CD4-positive, alpha-beta T cell treated with Interferon gamma for 1 hour (primary cell): ENCODE results near the gene BTBD19.
"Not testable (repeated sequence)": the region's sequence is repeated elsewhere in the genome, so short reads cannot be mapped to it uniquely, and the experiment has no call there.

ENCODE experiments used
- DNase-seq: peaks from one replicate; pipeline ENCODE4 v3.0.0-alpha.2; 2020

The BTBD19 gene, protein sequence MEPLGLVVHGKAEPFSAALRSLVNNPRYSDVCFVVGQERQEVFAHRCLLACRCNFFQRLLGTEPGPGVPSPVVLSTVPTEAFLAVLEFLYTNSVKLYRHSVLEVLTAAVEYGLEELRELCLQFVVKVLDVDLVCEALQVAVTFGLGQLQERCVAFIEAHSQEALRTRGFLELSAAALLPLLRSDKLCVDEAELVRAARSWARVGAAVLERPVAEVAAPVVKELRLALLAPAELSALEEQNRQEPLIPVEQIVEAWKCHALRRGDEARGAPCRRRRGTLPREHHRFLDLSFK

DNA sequence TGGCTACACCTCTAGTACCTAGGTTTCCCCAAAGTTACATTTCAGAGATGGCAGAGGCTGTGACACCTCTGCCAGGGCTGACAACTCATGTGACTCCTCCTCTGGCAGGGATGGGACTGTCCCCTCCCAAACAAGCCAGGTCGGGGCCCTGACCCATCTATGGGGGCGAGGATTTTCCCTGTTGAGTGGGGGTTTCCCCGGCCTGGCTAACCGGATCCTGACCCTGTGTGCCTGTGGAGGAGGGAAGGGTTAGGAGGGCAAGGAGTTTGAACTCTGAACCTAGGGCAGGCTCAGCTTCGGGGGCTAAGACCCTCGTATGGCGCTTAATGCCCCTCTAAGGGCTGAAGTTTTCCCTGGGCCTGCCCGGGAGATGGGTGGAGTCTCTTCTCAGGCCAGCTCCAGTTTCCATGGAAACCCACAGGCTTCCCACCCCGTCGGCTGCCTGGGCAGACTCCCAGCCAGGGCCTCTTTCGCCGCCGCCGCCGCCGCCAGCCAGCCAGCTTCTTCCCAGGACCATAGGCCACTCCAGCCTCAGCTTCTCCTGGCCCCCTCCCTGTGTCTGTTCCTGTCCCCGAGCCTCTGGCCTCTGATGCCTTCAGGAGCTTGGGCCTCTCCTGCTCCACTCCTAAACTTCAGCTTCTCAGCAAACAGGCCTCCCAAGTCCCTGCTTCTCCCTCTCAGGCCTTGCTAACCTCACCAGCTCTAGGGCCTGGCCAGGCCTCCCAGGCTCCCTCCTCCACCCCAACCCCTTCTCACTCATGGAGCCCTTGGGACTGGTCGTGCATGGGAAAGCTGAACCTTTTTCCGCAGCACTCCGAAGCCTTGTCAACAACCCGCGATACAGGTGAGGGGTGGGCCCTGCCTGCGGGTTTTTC is at the start of gene BTBD19:
TSS of gene BTBD19 (plus strand) at position 461 of the 875 bp plus-strand sequence. CDS start at position 759, 298 bp downstream.
- no peak for DNase-seq

DNA sequence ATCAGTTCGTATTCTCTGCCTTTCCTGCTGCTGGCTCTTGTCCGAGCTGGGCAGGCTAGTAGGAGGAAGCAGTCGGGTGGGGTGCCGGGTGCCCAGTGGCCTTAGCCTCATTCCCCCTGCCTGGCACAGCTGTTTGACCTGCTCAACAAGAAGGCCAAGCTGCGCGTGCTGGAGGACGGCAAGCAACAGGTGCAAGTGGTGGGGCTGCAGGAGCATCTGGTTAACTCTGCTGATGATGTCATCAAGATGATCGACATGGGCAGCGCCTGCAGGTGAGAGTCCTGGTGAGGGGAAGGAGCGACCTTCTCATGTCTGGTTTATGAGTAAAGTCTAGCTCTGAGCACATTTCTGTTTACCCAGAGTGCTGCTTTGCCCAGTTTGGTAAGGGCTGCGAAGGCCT is 49.2 kb upstream of the BTBD19 start:
- DNase-seq, result no peak

DNA sequence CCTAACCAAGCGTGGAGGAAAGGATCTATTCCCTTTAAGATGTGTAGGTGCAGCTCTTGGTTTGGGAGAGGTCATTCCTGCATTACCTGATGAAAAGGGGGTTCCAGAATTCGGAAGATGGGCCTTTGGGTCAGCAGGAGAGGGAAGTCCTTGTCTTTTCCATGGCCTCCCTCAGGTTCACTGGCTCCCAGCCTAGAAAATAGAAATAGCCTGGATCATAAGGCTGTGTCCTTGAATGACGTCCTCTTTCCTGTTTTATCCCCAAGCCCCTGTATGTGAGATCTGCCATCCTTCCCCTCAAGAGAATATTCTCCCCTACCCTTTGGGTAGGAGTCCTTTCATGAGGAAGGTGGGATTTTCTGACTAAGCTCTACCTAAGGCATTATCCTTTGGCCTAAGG is 47.4 kb upstream of the BTBD19 start:
- no peak for DNase-seq

DNA sequence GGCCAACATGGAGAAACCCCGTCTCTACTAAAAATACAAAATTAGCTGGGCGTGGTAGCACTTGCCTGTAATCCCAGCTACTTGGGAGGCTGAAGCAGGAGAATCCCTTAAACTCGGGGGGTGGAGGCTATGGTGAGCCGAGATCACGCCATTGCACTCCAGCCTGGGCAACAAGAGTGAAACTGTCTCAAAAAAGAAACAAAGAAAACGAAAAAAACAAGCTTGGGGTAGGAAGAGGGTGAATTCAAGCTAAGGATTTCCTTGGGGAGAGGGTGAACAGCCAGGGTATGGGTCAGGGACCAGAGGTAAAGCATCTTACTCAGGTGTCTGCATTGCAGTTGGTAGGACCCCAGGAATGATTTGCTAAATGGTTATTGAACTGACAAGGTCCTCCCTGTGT is 41.9 kb upstream of the BTBD19 start:
- not testable (repeated sequence) for DNase-seq

DNA sequence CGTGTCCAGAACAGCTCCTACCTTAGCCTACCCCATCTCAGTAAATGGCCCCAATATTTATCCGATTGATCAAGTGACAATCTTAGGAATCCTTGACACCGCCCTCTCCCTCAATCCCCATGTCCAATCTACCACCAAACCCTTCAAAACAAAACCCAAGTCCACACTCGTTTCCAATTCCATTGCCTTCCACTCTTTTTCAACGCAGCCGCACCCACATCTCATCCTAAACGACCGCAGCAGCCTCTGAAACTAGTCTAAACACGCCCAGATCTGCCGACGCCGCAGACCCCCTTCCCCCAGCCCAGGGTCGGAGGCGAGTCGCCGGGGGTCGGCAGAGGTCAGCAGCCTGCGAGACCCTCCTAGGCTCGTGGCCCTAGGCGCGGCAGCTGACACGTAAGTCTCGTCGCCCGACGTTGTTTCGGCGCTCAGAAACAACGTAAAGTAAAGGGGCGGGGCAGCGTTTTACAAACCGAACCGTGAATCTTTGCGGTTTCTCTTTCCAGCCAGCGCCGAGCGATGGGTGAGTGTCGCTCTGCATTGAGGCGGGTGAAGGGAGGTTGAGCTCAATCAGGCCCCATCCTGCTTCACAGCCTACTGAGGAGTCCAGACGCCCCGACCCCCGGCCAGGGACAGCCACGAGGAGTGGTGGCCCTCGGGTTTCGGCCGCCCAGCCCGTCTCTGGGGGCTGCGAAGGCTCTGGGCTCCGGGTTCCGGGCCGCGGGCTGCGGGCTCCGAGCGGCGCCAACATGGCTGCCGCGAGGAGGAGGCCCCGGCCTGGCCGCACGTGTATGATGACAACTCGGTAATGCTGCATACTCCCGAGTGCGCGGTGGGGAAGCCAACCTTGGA is 33.0 kb upstream of the BTBD19 start, which contains the start of gene RPS8:
TSS of gene RPS8 (plus strand) at position 463 of the 852 bp plus-strand sequence. CDS start at position 520, 57 bp downstream.
- DNase-seq, result peak; percentile 87

DNA sequence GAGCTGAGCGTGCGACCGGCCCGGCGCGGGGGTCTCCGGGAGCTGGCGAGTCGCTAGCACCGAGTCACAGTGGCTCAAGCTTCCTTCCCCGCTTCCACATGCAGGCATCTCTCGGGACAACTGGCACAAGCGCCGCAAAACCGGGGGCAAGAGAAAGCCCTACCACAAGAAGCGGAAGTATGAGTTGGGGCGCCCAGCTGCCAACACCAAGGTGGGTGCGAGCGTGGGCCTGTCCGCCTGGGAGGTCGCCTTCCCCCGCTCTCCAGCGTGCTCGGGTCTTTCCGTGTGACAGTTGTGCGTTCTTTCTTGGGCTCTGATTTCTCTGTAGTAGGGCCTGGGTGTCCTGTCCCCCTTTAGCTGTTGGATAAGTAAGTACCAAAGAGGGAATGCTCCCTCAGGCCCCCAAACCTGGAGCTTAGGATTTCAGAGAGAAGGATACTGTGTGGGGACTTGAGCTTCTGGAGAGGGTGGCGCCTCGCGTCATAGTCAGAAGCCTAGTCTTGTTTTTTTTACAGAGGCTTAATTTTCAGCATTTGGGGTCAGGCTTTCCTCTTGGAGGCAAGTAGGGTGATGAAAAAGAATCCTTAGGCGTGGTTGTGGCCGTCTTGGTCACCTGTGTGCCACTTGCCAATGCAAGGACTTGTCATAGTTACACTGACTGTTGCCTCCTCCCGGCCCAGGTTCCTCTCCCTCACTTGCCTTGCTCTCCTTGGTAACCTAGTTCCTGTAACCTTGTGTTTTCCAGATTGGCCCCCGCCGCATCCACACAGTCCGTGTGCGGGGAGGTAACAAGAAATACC is 32.2 kb upstream of the BTBD19 start:
- DNase-seq, result peak; percentile 48

DNA sequence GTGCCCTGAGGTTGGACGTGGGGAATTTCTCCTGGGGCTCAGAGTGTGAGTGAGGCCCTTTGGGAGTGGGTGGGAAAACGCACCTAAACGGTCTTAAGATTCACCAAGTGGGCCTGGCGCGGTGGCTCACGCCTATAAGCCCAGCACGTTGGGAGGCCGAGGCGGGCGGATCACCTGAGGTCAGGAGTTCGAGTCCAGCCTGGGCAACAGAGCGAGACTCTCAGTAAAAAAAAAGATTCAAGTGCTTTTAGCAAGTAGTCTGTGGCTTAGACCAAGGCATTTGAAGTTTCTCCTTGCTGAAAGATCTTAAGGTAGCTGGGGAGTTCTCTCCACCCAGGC is 31.6 kb upstream of the BTBD19 start:
- no peak for DNase-seq

DNA sequence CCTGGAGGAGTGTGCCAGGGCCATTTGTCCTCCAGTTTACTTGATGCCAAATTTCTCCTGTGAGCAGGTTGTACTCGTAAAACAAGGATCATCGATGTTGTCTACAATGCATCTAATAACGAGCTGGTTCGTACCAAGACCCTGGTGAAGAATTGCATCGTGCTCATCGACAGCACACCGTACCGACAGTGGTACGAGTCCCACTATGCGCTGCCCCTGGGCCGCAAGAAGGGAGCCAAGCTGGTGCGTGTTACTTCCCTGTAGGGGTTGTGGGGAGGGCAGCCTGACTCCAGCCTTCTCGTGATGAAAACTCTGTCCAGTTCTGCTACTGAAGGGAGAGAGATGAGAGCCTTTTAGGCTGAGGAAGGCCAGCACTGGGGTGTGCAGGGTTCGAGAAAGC is 30.8 kb upstream of the BTBD19 start:
- DNase-seq, result no peak

DNA sequence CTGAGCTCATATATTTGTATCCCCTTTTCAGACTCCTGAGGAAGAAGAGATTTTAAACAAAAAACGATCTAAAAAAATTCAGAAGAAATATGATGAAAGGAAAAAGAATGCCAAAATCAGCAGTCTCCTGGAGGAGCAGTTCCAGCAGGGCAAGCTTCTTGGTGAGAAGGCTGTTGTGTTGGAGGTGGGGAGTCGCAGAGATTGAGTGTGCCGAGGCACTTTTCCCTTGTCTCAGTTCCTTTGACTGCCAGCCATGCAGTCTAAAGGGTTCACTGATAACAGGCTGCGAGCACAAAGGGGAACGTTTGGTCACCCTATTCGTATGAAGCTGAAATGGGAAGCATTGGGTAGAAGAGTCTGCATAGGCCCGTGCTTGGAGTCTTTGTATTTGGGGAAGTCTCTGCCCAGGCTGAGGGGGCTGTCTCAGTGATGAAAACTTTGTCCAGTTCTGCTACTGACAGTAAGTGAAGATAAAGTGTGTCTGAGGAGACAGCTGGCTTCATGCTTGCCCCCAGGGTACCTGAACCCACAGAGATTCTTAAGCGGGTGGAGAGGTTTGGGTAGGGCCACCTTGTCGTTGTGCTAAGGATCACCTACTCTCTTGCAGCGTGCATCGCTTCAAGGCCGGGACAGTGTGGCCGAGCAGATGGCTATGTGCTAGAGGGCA is 30.2 kb upstream of the BTBD19 start:
- DNase-seq, result no peak

DNA sequence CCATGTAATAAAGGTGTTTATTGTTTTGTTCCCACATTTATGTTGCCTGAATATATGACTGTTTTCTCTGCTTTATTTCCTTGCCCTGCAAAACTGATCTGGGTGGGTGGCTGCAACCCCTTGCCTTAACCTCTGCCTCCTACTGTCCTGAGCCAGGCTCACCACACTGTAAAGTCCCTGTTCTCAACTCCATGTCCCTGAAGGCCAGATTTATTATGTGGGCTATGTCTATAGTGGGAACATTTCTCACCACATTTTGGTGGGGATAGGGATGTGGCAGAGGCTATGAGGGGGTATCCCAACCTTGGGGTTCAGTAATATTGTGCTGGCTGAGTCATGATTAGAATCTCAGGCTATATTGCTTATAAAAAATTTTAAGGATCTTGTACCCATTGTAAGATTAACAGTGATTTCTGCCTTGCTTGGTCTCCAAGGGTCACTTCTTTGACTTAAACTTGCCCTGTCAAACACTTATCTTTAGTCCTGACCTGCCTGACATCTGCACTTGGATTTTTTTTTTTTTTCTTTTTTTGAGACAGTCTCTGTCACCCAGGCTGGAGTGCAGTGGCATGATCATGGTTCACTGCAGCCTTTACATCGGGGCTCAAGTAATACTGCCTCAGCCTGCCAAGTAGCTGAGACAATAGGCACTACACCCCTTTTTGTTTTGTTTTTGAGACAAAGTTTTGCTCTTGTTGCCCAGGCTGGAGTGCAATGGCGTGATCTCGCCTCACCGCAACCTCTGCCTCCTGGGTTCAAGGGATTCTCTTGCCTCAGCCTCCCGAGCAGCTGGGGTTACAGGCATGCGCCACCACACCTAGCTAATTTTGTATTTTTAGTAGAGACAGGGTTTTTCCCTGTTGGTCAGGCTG is 29.4 kb upstream of the BTBD19 start:
- DNase-seq, result no peak

DNA sequence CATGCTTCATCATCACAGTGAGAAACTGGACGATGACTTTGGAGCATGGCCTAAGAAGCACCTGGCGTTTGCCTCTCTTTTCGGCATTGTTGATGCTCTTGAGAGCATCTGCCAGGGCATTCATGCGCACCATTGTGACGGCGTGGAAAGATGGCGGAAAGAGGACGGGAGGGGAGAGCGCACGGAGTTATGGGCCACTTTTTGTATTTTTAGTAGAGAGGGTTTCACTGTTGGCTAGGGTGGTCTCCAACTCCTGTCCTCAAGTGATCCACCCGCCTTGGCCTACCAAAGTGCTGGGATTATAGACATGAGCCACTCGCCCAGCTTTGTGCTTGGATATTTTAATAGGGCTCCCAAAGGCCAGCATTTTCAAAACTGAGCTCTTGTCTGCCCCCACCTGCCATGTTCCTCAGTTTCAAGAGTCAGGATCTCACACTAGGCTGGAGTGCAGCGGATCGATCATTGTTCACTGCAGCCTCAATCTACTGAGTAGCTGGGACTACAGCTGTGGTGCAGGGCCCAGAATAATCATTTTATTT is 27.7 kb upstream of the BTBD19 start:
- DNase-seq, result no peak

DNA sequence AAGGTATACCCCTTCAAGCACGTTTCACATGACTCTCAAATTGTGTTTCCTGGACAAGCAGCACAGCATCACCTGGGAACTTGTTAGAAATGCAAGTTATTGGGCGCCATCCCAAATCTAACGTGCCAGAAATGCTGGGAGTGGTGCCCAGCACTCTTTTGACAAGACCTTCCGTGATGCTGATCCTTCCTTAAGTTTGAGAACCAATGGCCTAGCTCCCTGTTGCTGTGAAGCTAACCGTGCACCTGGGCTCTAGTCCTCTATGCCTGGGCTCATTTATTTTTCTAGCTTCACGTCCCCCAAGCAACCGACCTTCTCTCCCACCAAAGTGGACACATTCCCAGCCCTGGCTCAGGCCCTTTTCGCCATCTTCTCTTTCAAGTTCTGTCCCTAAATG is 24.6 kb upstream of the BTBD19 start:
- DNase-seq, result no peak

DNA sequence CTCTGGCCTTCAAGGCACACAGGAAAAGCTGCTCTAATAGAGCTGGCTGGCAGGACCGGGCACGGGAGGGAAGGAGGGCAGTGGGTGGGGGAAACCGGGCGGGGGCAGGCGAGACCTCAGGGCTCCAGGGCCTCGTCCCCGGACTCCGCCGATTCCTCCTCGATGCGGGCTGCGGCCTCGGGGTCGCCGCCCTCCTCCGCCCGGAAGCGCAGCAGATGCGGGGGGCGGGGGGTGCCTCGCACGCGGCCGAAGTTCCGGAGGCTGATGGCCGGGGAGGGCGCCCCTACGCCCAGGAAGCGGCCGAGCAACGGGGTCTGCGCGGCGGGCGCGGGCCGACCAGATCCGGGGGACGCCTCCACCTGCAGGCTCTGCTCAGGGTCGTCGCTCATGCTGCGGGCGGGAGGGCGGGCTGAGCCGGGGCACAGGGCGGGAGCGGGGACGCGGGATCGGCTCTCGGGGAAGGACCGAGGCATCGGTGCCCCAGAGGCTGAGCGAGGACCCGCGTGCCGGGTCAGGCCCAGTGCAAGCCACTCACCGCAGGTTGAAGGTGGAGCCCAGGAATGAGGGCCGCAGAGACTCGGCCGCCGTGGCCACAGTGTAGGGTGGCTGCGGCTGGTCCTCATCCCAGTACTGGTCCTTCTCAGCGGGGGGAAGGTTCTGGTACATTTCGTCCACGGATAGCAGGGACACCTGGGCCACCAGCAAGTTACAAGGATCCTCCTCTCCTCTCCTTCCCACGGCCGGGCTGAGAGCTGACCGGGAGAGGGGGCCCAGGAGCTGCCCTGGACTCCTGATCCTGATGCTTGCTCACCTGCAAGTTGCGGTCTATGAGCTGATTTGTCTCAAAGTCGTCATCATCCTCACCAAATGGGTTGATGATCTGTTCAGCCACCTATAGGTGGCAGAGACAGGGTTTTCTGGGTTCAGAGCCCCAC is 24.0 kb upstream of the BTBD19 start:
- DNase-seq, result no peak

DNA sequence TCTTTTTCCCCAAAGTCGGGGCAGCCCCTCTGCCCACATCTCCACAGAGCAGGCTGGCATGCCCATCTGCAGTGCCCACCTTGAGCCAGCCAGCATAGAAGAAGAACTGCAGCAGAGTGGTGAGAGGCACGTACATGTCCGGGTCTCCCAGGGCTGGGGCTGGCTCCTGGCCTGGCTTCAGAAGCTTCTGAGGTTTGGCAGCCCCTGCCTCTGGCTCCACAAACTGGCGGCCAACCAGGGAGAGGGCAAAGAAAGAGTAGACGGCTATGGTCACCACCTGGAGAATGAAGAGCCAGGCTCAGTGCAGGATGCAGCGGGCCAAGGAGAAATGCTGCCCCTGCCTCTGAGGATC is 23.3 kb upstream of the BTBD19 start:
- DNase-seq, result no peak

DNA sequence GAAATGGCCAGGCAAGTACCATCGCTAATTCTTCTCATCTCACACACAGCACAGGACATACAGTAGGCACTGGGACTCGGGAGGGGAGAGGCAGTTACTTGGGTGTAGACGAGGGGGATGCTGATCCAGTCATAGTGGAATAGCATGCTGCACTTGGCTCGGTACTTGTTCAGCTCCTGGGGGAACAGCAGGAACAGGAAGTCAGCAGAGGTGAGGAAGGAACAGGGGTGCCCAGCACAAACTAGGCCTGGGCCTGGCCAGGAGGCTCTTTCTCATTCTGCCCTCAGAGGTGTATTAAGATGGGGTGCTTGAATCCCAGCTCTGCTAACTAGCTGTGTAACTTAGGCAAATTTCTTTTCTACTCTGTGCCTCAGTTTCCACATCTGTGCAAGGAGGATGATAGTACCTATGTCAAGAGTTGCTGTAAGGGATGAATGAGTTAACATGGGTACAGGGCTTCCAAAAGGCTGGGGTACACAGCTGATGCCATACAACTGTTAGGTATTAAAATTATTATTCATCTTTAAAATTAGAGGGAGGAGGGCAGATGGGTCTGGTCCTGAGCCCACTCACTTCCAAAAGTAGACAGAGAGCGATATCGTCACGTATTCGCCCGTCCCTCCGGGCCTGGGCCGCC is 22.7 kb upstream of the BTBD19 start:
- DNase-seq, result no peak

DNA sequence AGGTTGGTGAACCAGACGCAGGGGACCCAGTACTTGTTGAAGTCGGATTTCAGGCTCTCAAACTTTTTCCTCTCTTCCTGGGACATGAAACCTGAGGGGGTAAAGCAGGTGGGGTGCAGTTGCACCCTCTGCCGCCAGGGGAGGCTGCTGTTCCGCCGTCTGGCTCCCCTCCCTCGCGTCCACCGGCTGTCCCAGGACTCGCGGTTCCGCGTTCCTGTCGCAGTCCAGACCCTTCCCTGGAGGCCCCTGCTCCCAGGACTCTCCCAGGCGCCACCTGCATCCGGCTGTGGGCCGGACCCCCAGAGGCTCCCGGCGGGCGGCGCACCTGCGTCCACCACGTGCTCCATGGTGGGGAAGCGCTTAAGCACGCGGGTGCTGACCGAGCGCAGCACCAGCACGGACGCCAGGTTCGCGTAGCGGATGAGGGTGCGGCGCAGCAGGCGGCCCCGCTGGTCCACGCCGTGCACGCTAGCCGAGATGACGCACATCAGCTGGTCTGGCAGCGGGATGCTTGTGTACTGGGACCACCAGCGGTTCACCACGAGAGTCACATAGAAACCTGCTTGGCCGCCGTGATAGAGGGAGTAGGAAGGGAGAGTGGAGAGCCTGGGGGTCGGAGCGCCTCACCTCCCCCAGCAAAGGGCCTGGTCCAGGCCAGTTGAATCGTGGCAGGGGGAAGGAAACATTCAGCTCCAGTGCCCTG is 22.0 kb upstream of the BTBD19 start:
- peak; percentile 73 for DNase-seq

DNA sequence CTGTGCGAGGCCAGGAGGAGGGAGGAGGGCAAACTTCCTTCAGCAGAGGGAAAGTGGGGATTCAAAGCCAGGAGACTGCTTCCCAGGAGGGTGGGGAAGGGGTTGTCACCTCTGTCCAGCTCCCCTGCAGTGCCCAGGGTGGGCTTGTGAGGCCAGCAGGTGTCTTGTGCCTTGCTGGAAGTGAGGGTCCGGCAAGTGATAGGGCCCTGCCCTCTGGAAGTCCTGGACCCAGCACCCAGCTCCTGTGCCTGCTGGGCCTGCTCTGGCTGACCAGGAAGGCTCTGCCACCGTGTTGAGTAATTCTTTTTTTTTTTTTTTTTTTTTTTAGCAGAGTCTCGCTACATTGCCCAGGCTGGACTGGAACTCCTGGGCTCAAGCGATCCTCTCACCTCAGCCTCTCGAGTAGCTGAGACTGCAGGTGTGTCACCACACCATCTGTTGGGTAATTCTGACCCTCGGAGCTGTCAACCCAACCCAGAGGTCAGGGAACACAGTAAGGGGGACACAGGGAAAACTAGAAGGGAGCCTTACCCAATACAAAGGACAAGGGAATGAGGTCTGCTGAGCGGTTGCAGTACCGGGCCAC is 21.4 kb upstream of the BTBD19 start:
- DNase-seq, result no peak

DNA sequence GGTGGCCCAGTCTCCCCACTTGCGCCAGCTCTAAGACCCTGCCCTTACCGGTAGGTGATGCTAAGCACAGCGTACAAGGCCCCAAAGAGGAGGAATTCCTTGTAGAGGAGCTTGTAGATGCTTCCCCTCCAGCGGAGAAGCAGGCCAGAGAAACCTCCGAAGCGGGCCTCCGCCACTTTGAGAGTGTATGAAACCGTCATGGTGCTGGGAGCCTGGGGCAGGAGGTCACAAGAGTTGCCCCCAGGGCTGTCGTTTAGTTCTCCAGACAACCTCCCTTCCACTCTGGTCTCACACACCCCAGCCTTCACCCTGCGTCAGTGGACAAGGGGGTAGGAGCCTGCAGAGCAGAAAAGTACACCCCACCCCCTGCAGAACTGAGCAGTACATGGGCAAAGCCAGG is 20.8 kb upstream of the BTBD19 start:
- DNase-seq, result no peak
